HFFc6 (cell line): ENCODE data around the gene PTGES. TPM values are rescaled to one million over a fixed set of nuclear protein-coding genes. Genes with fewer than 3 reads are reported as not detected.

Experiments
- DNase-seq: peaks from one replicate; pipeline ENCODE4 v3.0.0-alpha.2; 2018
- H3K27ac Mint-ChIP-seq: 2 replicates; pipeline ENCODE4 v1.8.0; 2020; ENCODE audit warnings: mild to moderate bottlenecking, mixed read lengths
- H3K27me3 Mint-ChIP-seq: 2 replicates; pipeline ENCODE4 v1.8.0; 2021; ENCODE audit warnings: mild to moderate bottlenecking, moderate library complexity, mixed read lengths; ENCODE audit not compliant: insufficient read depth
- H3K36me3 Mint-ChIP-seq: 2 replicates; pipeline ENCODE4 v1.8.0; 2021; ENCODE audit warnings: low read depth, mixed read lengths
- H3K4me1 Mint-ChIP-seq: 2 replicates; pipeline ENCODE4 v1.8.0; 2020; ENCODE audit warnings: low read depth, mixed read lengths
- H3K4me3 Mint-ChIP-seq: 2 replicates; pipeline ENCODE4 v1.8.0; 2020; ENCODE audit warnings: mild to moderate bottlenecking, moderate library complexity, mixed read lengths
- H3K9me3 Mint-ChIP-seq: 2 replicates; pipeline ENCODE4 v1.8.0; 2020; ENCODE audit warnings: mild to moderate bottlenecking, mixed read lengths
- total RNA-seq, 6 experiments: library from RNA; stranded (reverse); fragmentation: NEBNext Ultra II Directional; extraction: Animal tissue kit (Norgen Biotek cat#: 25700); gene quantifications; 2 replicates in 1 of 6; 3 replicates in 5 of 6; pipeline ENCODE4 v1.2.3, GENCODE V29; 2021
- TF ChIP-seq, protein P1 (sequence below): fragments of 200-600 bp; sonication (generic); IDR thresholded peaks from 2 replicates; pipeline ENCODE4 v1.5.0; 2021; ENCODE audit warnings: antibody characterized with exemption, mild to moderate bottlenecking

The PTGES gene
- total RNA-seq, 6 experiments from 2014 or later = 11.3 to 29.6 (median 26.0) TPM

DNA sequence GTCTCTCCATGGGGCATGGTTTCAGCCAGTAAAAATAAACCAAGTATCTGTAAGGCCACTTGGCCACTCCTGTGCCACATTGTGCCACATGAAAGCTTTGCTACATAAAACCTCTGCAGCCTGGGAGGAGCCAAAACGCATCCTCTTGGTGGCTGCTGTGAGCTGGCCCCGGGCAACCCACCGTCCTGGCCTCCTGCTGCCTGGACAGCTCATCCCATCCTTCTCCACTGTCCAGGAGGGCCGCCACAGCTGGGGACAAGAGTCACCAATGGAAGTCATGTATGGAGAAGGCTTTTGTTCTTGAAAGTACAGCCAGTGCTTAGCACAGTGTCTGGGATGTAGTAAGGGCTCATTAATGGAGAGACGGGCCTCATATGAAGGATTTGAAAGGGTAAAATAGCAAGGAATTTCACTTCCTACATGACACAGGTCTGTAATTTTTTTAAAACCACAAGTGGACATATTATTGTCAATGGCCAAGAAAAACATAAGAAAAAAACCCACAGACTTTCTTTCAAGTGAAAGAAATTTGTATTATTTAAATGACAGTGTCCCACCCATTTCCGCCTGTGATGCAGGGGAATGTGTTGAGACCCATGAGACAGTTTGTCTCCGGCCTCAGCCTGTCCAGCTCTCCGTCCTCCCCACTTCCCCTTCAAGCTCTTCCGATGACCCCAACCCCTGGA, 6.6 kb downstream of the PTGES start:
- Mint-ChIP-seq H3K27me3 (no peaks in the 10 kb centered on the region), H3K36me3 (peaks cover 4% of the 10 kb centered on the region; the same call in 1 of the 2 replicates), H3K27ac (no peak overlapping the region), H3K9me3 (no peaks in the 10 kb centered on the region), H3K4me1 (peaks cover 49% of the 10 kb centered on the region), H3K4me3 (no peak overlapping the region)
- no peak for DNase-seq
- TF ChIP-seq, protein P1, sequence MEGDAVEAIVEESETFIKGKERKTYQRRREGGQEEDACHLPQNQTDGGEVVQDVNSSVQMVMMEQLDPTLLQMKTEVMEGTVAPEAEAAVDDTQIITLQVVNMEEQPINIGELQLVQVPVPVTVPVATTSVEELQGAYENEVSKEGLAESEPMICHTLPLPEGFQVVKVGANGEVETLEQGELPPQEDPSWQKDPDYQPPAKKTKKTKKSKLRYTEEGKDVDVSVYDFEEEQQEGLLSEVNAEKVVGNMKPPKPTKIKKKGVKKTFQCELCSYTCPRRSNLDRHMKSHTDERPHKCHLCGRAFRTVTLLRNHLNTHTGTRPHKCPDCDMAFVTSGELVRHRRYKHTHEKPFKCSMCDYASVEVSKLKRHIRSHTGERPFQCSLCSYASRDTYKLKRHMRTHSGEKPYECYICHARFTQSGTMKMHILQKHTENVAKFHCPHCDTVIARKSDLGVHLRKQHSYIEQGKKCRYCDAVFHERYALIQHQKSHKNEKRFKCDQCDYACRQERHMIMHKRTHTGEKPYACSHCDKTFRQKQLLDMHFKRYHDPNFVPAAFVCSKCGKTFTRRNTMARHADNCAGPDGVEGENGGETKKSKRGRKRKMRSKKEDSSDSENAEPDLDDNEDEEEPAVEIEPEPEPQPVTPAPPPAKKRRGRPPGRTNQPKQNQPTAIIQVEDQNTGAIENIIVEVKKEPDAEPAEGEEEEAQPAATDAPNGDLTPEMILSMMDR = no peak

DNA sequence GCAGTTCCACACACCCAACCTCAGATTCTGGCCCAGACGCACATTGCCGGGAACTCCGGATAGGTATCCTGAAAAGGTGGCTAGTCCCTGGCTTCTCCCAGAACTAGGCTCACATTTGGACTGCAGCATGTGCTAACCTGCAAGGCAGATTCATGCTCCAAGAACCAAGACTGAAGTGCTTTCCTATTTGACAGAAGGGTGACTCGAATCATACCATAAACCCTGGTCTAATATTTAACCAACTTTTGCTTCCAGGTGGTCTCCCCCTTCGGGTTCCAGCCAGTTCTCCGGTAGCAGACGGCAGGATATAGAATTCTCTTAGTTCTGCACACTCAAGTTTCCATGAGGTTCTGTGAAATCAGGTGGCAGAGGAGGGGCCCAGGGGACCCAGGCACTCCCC, 7.6 kb downstream of the PTGES start:
- H3K4me1 Mint-ChIP-seq = peaks cover 41% of the 10 kb centered on the region
- no peak for DNase-seq
- H3K27ac Mint-ChIP-seq = no peak overlapping the region
- TF ChIP-seq, protein P1 = no peak
- H3K27me3 Mint-ChIP-seq = peaks cover 2% of the 10 kb centered on the region; the same call in 1 of the 2 replicates
- no peak overlapping the region for H3K4me3 Mint-ChIP-seq
- H3K9me3 Mint-ChIP-seq = no peaks in the 10 kb centered on the region
- peaks cover 4% of the 10 kb centered on the region; the same call in 1 of the 2 replicates for H3K36me3 Mint-ChIP-seq

DNA sequence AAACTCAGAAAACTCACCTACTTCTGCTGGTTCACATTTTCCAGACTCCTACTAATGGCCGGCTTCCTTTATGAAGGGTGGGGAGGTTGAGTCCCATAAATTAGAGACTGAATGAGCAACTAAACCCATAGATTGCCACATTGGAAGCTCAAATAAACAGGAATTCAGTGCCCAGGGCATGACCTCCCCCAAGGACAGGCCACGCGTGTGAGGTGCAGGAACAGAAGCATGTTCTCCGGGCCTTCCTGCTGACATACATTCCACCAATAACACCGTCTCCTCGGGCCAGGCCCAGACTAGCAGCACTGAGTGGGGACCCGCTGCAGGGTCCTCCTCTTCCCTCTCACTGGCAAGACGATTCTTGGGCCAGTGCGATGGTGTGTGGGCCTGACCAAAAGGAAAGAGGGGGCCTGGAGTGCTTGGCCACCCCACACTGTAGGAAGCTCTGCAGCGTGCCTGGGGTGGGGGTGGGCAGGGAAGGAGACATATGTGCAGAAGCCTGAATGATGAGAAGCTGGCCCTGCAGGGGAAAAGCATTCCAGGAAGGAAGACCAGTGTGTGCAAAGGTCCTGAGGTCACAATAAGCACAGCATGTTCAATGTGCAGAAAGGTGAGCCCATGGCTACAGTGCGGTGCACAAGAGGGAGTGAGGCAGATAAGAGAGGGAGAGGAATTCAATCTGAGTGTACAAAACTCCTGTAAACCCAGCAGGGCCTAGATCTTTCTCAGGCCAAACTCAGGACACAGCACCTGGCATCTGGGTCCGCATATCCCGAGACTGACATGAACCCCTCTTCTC, 12.0 kb downstream of the PTGES start:
- H3K4me1 Mint-ChIP-seq = peaks cover 15% of the 10 kb centered on the region

DNA sequence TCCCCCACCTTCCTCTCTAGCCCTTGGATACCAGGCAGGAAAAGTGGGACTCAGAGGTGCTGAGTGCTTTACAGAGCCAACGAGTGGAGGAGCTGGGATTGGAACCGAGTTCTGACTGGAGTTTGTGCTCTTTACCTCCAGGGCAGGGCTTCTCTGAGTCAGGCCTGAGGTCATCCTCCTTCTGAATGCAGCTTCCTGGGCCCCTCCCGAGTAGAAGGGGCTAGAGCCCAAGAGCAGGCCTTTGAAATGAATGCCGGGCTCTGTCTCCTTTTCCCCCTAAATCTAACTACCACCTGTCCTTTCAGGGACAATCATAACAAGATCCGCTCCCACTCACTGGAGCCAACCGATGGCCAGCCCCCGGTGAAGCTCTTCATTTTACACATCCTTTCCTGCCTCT, 12.7 kb downstream of the PTGES start:
- H3K4me3 Mint-ChIP-seq = no peak overlapping the region
- H3K27ac Mint-ChIP-seq = no peak overlapping the region
- H3K27me3 Mint-ChIP-seq = peaks cover 2% of the 10 kb centered on the region
- no peak for DNase-seq
- peaks cover 15% of the 10 kb centered on the region for H3K4me1 Mint-ChIP-seq
- TF ChIP-seq, protein P1 = no peak
- peaks cover 4% of the 10 kb centered on the region; the same call in 1 of the 2 replicates for H3K36me3 Mint-ChIP-seq
- H3K9me3 Mint-ChIP-seq = no peaks in the 10 kb centered on the region

More for the DNA sequence above, 12.0 kb downstream of the PTGES start:
- H3K9me3 Mint-ChIP-seq = no peaks in the 10 kb centered on the region
- no peak overlapping the region for H3K4me3 Mint-ChIP-seq
- TF ChIP-seq, protein P1 = no peak
- H3K27ac Mint-ChIP-seq = no peak overlapping the region
- peaks cover 2% of the 10 kb centered on the region; the same call in 1 of the 2 replicates for H3K27me3 Mint-ChIP-seq
- peaks cover 4% of the 10 kb centered on the region; the same call in 1 of the 2 replicates for H3K36me3 Mint-ChIP-seq
- no peak for DNase-seq

DNA sequence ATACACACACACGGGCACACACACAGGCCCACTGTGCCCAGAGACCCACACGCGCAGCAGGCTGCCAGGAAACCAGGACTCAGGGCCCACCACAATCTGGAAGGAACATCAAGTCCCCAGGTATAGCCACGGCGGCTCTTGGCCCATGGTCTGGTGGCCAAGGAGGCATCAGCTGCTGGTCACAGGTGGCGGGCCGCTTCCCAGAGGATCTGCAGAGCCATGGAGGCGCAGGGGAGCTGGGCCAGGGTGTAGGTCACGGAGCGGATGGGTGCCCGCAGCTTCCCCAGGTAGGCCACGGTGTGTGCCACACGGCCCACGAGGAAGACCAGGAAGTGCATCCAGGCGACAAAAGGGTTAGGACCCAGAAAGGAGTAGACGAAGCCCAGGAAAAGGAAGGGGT, 13.4 kb downstream of the PTGES start:
- Mint-ChIP-seq H3K27ac (no peak overlapping the region), H3K4me3 (no peak overlapping the region)

More for the DNA sequence above, 13.4 kb downstream of the PTGES start:
- TF ChIP-seq, protein P1 = no peak
- peaks cover 4% of the 10 kb centered on the region; the same call in 1 of the 2 replicates for H3K36me3 Mint-ChIP-seq
- peaks cover 15% of the 10 kb centered on the region for H3K4me1 Mint-ChIP-seq
- H3K27me3 Mint-ChIP-seq = peaks cover 2% of the 10 kb centered on the region
- DNase-seq = no peak
- no peaks in the 10 kb centered on the region for H3K9me3 Mint-ChIP-seq
